Medulla oblongata (tissue), 1 donor: ENCODE measurements around the gene RAB25.
"Not testable (repeated sequence)": the region's sequence is repeated elsewhere in the genome, so short reads cannot be mapped to it uniquely, and the experiment has no call there.

Experiments used
- DNase-seq: peaks from one replicate; pipeline ENCODE4 v3.0.0-alpha.2; 2015; ENCODE audit errors: extremely low spot score

Gene RAB25

DNA sequence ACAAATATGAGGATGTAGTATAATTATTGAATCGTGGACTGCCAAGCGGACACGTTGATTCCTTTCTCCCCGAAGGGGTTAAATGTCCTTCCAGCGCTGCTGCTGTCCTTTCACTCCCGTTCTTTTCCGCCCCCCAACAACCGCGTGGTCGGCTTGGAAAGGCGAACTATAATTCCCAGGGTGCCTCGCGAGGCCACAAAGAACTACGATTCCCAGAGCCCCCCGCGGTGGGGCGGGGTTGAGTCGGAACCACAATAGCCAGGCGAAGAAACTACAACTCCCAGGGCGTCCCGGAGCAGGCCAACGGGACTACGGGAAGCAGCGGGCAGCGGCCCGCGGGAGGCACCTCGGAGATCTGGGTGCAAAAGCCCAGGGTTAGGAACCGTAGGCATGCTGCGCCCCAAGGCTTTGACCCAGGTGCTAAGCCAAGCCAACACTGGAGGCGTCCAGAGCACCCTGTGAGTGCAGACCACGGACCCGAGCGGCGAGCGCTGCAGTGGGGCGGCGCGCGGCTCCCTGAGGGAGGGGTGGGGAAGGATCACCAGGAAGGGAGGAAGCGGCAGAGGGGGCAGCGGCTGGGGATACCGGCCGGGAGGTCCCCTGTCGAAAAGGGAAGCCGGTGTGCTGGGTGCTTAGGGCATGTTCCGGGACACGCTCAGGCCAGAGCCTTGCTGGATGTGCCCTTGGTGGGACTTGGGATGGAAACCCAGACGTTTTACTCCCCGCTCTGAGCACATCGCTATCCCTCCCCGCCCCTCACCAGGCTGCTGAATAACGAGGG lies 6.3 kb upstream of the RAB25 start, which contains the start of gene LAMTOR2:
Gene LAMTOR2 (plus strand): TSS at position 283 of the 781 bp plus-strand sequence. CDS start 108 bp downstream, at position 391.
- peak; percentile 99 for DNase-seq

GRCh38 chr1:156055281-156056048 lies 5.5 kb upstream of the RAB25 start:
- no peak for DNase-seq

DNA sequence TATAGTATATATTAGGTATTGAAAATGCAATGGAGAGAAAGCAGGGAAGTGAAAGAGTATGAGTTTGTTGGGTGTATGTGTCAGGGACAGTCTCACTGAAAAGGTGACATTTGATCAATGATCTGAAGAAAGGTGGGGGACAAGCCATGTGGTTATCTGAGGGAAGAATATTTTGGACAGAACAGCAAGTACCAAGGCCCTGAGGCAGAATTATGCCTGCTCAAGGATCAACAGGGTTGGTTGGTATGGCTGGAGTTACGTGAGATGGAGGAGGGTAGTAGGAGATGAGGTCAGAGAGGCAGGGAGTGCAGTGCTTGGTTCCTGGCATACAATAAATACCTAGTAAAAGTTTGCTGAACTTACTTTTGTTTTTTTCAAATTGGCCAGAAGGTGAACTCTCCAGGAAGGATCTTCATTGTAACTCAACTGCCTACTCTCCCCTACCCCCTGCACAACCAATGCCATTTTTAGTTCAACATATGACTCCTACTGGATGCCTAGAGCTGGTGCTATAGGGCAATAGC lies 4.6 kb upstream of the RAB25 start:
- DNase-seq: no peak

GRCh38 chr1:156062189-156062588 lies 1.2 kb downstream of the RAB25 start:
- no peak for DNase-seq

GRCh38 chr1:156063997-156064285 lies 3.0 kb downstream of the RAB25 start:
- DNase-seq: no peak

GRCh38 chr1:156064615-156065014 lies 3.7 kb downstream of the RAB25 start:
- no peak for DNase-seq

- no peak for DNase-seq
Observed at GRCh38 chr1:156065212-156065611, 4.3 kb downstream of the RAB25 start.

- no peak for DNase-seq
Observed at GRCh38 chr1:156065871-156066270, 4.9 kb downstream of the RAB25 start.

- DNase-seq: no peak
Observed at GRCh38 chr1:156067262-156067661, 6.3 kb downstream of the RAB25 start.

DNA sequence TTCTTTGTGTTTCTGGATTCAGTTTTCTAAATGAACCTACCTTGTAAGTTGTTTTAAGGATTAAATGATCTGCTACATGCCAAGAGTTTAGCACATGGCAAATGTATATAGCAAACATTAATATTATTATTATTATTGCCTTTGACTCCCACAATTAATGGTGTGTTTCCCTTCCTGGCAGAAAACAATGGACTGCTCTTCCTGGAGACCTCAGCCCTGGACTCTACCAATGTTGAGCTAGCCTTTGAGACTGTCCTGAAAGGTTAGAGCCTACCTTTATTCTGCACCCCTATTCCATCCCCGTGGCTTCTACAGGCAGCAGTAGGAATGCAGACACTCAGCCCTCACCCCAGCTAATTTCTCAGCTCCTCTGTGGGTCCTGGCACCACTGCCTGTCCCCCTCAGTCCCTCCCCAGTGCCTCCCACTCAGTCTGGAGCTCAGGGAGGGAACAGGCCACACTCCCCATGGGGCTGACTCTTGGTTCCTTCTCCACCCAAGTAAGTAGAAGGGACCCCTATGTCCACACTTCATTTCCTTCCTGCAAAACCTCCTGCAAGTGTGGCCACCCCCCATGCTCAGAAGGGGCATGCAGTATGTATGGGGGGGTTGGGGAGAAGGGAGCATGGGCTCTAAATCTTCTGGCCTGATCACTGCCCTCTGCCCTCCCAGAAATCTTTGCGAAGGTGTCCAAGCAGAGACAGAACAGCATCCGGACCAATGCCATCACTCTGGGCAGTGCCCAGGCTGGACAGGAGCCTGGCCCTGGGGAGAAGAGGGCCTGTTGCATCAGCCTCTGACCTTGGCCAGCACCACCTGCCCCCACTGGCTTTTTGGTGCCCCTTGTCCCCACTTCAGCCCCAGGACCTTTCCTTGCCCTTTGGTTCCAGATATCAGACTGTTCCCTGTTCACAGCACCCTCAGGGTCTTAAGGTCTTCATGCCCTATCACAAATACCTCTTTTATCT lies 8.8 kb downstream of the RAB25 start:
- DNase-seq: no peak

DNA sequence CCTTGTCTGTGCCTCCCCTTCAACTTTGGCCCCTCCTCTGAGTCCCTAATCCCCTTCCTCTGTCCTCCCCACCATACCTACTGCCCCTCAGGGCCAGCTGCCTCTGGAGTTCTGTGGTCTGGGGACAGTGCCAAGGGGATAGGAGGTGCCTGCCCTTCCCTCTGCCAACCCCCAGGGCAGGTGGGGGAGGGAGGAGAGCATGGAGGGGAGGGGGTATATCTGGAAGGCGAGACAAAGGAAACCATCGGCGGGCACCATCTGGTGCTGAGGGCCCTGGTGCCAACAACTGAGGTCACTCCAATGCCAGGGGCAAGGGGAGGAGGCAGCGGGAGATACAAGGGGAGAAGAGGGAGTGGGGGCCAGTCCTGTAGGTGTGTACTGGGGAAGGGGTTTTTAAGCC lies 9.6 kb downstream of the RAB25 start:
- no peak for DNase-seq

- not testable (repeated sequence) for DNase-seq
Observed at GRCh38 chr1:156071332-156071816, 10.4 kb downstream of the RAB25 start.

GRCh38 chr1:156072251-156072650 lies 11.3 kb downstream of the RAB25 start:
- no peak for DNase-seq

DNA sequence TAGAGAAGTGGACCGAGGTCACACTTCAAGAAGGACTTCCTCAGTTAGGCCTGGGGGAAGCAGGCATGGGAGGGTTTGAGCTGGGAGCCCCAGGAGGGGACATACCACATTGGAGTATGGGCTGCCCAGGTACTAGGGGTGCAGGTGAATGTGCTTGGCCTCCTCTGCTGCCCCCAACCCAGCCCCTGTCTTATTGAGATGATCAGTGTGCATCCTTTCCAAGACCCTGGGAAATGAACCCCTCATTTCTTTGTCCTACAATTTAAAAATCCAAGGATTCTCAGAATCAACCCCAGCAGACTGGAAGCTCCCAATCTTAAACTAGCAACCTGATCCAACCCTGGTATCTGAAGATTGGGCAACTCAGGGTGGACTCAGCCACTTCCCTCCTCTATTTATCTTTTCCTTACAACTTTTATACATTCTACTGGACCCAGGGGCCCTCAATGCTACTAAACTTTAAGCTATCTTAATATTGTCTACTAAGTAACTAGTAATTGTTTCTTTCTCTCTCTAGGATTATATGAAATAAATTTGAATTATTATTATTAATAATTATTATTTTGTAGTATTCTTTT lies 12.2 kb downstream of the RAB25 start:
- DNase-seq: no peak

DNA sequence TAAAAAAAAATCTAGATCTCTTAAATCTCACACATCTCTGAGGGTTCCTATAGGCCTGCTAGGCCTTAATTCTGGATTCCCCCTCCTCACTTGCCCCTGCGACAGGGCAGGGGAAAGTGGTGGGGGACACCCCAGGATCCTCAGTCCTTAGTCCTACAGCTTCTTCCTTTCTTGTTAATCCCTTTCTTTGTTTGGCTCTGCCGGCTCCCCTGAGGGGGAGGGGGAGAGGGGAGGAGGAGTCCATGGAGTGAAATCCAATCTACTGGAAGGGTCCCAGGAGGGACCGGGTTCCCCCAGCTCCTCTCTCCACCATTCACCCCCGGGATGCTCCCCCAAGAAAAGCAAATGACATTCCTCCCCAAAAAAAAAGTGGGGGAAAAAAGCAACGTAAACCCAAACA lies 12.8 kb downstream of the RAB25 start:
- DNase-seq: no peak

DNA sequence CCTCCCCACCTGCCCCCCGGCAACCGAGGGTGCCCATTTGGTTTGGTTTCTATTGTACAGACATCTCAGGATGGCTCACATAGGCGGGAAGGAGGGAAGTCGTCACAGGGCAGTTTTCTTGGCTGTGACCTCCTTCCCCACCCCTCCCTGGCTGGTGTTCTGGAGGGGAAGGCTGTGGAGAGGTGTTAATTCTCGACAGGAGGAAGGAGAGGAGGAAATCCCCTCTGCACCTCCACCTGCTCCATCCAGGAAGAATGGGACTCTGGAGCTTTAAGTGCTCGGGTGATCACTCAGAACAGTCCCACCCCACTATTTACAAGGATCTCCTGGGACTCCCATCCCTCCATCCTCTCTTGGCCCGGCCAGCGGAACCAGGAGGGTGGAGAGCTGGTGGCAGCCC lies 13.7 kb downstream of the RAB25 start:
- no peak for DNase-seq

DNA sequence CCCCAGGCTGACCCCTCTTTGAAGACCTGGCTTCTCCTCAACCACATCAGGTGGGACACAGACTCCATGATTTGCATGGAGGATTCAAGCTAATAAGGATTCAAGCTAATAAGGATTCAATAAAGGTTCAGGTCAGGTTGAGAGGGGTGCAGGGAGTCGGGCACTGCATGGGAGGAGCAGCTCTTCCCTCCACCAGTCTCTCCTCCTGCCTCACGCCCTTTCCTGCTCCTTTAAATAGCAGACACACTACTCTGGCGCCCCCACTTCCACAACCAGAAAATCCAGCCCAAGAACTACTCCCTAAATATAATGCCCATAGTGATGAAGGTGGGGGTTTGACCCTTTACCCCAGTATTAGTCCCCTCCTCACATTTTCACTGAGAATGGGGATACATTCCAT lies 14.2 kb downstream of the RAB25 start:
- no peak for DNase-seq

- no peak for DNase-seq
Observed at GRCh38 chr1:156075775-156076204, 14.8 kb downstream of the RAB25 start.

DNA sequence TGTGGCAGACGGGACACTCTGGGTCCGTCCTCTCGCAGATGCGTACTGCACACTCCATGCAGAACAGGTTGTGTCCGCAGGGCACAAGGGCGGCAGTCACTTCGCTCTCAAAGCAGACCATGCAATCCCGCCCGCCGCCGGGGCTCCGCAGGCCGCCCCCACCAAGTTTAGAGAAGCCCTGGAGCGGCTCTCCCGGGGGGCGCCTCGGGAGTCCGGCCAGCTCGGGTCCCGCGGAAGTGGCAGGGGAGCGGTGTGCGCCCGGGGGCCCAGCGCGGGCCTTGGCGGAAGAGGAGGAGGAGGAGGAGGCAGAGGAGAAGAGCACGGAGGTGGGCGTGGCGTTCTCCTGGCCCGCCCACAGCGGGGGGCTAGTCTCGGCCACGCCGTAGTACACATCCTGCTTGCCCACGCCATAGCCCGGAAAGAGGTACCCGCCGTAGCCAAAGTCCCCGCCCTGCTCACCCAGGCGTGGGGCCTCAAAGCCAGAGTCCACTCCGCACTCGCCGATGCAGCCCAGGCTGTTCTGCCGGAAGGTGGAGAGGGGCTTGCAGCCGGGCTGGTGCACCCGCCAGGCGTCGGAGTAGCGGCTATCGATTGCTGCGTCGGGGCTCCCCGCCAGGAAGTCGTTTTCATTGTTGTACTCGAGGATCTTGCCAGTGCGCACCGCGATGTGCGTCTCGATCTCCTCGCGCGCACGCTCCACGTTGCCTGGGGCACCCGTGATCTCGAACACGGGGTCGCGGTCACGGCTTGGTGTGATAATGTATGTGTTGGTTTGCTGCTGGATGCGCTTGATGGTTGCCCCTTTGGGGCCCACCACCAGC lies 15.9 kb downstream of the RAB25 start:
- DNase-seq: no peak

DNA sequence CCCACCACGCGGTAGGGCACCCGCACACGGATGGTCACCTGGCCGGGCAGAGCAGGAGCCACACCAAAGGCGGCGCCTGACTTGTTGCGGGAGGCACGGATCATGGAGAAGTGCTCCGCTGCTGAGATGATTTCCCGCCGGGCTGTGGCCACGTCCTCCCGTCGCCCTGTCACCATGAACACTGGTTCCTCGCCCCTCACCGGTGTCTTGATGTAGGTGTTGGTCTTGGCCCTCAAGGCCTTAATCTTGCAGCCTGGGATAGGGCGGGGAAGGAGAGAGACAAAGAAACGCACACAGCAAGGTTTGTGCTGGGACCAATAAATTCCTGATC lies 16.4 kb downstream of the RAB25 start:
- no peak for DNase-seq

DNA sequence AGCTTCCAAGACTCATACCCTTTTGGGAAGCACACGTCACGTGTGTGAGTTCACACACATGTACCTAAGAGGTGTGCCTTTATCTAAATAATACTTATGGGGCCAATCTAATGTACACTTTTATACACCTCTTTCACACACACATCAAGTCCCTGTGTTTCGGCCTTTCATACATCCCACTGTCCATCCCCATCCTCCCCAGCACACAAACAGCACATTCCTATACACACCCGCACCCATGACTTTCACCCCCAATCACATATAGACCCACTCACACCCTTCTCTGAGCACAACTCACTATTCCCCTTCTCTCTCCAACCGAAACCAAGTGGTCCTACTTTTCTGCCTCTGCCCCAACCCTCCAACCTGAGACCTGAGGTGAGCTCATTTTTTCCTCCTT lies 17.8 kb downstream of the RAB25 start:
- no peak for DNase-seq
